OCI-LY7 (cell line): Measurements from ENCODE around the gene DSTYK.

Experiments used
- EZH2phosphoT487 ChIP-seq: fragments of 200-600 bp; sonication (generic); IDR thresholded peaks from 2 replicates; pipeline ENCODE4 v1.6.1; 2018; ENCODE audit warnings: low read depth, borderline replicate concordance, mild to moderate bottlenecking, mixed run types, antibody characterized with exemption, low read length, moderate library complexity, mixed read lengths
- TF ChIP-seq, protein P1 (sequence below): fragments of 200-600 bp; sonication (generic); conservative IDR thresholded peaks from 2 replicates; pipeline ENCODE4 v1.5.1; 2014; ENCODE audit warnings: mild to moderate bottlenecking, antibody characterized with exemption, low read length, moderate library complexity, mixed read lengths

DNA sequence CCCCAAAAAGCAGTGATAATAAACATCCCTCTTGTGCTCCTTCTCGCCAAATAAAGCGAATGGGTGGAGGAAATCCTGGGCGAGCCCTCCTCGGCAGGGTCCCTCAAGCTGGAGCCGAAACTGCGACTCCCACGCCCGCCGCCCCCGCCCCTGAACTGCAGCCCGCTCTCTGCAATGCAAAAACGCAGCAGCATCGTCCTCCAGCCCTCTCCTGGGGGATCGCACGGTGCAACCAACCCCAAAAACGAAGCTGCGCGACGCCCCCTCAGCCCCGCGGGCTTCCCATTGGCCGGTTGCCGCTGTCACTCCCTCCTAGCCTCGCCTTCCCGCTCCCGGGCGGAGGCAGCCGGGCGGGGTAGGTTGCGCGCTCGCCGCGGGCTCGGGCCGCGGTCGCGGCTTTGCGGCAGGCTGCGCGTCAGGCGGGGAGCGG lies 16.1 kb upstream of the DSTYK start, which contains the start of gene TMCC2:
- TF ChIP-seq, protein P1, sequence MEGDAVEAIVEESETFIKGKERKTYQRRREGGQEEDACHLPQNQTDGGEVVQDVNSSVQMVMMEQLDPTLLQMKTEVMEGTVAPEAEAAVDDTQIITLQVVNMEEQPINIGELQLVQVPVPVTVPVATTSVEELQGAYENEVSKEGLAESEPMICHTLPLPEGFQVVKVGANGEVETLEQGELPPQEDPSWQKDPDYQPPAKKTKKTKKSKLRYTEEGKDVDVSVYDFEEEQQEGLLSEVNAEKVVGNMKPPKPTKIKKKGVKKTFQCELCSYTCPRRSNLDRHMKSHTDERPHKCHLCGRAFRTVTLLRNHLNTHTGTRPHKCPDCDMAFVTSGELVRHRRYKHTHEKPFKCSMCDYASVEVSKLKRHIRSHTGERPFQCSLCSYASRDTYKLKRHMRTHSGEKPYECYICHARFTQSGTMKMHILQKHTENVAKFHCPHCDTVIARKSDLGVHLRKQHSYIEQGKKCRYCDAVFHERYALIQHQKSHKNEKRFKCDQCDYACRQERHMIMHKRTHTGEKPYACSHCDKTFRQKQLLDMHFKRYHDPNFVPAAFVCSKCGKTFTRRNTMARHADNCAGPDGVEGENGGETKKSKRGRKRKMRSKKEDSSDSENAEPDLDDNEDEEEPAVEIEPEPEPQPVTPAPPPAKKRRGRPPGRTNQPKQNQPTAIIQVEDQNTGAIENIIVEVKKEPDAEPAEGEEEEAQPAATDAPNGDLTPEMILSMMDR: no peak
- no peak for TF ChIP-seq EZH2phosphoT487
